HG03045 (cell line): ENCODE results near the gene LDLRAD4.
A peak's percentile ranks its signal among the peaks of the same experiment; 100 is the strongest.
"Not testable (repeated sequence)": the region's sequence is repeated elsewhere in the genome, so short reads cannot be mapped to it uniquely, and the experiment has no call there.

Experiments
- ATAC-seq: cut with Tn5 transposase; IDR thresholded peaks from one replicate; pipeline ENCODE4 v1.9.1; 2021; ENCODE audit warnings: mild to moderate bottlenecking, moderate library complexity; ENCODE audit not compliant: unreplicated experiment

Gene LDLRAD4

GRCh38 chr18:13476312-13476711, 257.8 kb downstream of the LDLRAD4 start:
- not testable (repeated sequence) for ATAC-seq

DNA sequence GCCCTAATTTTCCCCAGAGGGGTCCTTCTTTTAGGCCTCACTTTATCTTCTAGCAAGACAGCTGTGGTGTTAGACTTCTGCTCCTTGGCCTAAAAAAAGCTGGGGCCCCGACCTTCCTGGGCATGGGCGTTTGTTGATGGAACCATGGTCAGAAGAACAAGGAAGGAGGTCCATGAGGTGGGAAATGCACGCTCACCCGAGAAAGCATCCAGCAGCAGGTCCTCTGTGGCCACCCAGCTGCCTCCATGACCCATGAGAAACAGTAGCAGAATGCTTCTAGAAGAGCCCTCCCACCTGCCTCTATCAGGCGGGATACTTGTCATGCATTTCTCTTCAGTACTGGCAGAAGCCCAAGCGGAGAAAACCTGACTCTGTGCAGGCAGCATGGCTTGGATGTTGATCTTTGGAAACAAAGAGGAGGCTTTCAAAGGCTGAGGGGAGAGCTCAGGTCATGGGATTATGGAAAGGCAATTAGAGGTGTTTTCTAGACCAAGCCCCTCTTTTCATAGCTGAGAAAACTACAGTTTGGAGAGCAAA, 258.7 kb downstream of the LDLRAD4 start:
- no peak for ATAC-seq

GRCh38 chr18:13480571-13481255, 262.2 kb downstream of the LDLRAD4 start:
- ATAC-seq = no peak

DNA sequence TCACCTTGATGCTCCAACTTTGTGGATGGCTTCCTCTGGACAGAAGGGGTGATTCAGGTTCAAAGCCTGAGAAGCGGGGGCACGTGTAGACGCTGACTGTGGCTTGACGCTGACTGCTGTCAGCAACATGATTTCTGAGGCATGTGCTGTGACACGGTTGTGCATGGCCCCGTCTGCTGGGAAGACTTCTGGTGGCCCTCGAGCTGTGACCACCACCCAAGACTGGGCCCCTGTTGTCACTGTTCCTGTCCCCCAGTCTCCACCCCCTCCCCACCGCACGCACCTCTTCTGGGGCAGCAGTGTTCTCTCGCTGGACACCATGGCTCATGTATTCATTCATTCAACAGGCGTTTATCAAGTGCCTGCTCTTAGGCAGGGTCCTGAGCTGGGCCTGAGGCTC, 262.8 kb downstream of the LDLRAD4 start:
- no peak for ATAC-seq

- peak; percentile 90 for ATAC-seq
Observed at GRCh38 chr18:13481820-13482617, 263.5 kb downstream of the LDLRAD4 start.

- peak; percentile 30 for ATAC-seq
Observed at GRCh38 chr18:13482618-13482945, 264.0 kb downstream of the LDLRAD4 start.

DNA sequence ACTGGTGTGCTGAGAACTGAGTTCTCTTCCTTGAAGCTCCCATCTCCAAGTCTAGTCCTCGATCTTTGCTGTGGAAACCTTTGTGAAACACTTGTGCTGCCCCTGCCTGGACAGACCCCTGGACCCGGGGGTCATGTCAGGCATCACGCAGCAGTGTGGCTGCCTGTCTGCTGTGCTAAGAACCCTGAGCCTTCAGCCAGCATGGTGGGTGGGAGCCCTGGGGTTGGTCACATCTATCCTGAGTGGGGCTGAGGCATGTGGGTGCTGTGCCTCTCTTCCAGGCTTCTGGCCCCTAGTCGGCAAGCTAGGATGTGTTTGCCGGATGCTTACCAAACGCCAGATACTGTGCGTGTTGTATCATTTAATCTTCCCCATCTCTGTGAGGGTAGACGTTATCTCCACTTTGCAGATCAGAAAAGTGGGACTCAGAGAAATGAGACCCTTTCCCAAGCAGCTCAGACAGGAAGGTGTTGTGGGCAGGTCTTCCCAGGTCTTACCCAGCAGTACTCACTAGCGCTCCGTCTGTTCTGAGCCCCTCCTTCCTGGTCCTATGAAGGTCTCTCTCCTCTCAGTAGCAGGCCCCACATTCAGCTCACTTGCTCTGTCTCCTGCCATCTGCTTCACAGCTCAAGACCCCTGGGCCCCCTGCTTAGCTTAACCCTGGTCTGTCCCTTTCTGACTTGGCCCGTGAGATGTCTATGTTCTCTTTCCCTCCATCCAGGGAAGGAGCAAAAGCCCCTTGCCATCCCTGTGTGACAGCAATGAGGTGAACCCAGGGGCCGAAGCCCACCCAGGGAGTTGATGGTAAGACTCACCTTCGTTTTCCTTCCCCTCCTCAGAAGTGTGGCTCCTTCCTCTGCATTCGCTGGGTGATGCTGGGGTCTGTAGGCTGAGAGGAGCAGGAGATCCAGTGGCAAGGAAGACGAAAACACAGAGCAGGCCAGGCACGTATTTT, 265.0 kb downstream of the LDLRAD4 start:
- ATAC-seq = no peak

- no peak for ATAC-seq
Observed at GRCh38 chr18:13485182-13485581, 266.6 kb downstream of the LDLRAD4 start.

DNA sequence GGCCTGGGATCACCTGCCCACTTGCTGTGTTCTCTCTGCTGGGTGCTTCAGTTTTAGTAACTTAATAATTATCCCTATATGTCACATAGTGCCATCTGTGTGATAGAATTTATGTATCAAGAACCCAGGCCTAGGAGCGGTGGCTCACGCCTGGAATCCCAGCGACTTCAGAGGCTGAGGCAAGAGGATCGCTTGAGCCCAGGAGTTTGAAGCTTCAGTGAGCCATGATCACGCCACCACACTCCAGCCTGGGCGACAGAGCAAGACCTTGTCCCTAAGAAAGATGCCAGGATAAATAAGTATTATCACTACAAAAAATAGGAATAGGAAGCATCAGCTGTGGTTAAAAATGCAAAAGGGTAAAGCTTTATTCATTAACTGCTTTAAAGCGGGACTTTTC, 267.0 kb downstream of the LDLRAD4 start:
- no peak for ATAC-seq

DNA sequence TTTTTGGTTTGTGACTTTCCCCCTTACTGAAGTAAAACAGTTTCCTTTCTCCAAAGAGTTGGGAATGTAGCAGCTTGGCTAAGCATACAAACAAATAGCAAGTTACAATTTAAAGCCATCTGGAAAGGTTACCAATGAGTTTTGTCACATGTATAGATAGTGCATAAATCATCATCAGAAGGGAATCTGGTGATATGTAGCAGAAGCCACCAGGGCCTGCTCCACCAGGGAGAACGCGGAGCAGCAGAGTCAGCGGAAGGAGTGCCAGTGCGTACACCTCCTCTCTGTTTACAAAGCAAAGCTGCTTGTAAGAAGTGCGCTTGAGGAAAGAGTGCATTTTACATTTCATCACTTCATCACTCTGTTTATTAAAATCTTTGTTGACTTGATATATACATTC, 267.7 kb downstream of the LDLRAD4 start:
- no peak for ATAC-seq

GRCh38 chr18:13486686-13487085, 268.1 kb downstream of the LDLRAD4 start:
- ATAC-seq = no peak

DNA sequence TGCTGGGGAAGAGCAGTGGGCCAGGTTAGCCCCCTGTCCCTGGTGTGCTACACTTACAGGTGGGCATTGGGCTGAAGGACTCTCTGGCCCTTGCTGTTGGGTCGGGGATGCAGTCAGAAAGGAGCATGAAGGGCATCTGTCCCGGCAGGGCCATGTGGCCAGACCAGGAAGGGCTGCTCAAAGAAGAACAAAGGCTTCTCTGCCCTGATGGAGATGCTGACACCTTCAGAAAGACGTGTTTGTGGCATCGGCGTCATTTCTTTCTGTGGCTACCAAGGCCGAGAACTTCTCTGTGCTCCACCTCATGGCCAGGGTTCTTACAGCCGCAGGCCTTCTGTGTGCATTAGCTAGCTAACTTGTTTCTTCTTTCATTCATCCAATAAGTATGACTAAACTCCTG, 268.7 kb downstream of the LDLRAD4 start:
- no peak for ATAC-seq

- ATAC-seq = no peak
Observed at GRCh38 chr18:13488281-13488929, 269.8 kb downstream of the LDLRAD4 start.

DNA sequence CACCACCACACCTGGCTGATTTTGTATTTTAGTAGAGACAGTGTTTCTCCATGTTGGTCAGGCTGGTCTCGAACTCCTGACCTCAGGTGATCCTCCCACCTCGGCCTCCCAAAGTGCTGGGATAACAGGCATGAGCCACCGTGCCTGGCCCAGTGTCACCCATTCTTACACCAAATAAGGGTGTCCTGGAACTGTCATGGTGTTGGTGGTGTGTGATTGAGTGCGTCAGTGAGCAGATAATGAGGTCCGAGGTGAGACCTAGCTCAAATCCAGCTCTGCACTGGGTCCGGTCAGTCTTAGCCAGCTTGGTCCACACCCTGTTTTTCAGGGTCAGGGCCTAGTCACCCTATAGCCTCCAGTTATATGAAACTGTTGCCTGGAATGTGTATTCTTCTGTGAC, 270.7 kb downstream of the LDLRAD4 start:
- not testable (repeated sequence) for ATAC-seq

DNA sequence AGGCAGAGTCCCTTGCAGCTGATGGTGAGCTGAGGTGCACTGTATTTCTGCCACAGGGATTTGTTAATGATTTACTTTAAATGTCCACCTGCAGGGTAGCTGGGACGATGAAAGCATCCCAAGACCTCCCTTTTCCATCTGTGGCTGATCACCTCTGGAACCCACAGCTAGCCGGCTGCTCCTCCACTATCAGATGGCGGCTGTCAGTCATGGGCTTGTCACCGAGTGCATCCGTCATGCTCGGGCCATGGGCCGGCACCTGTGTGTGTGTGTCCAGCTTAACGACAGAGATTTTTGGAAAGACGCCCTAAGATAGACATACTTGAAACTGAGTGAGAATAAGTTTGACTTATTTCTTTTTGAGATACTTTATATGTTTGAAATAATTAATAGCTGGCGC, 272.6 kb downstream of the LDLRAD4 start:
- ATAC-seq = no peak

- ATAC-seq = no peak
Observed at GRCh38 chr18:13492314-13492713, 273.8 kb downstream of the LDLRAD4 start.

DNA sequence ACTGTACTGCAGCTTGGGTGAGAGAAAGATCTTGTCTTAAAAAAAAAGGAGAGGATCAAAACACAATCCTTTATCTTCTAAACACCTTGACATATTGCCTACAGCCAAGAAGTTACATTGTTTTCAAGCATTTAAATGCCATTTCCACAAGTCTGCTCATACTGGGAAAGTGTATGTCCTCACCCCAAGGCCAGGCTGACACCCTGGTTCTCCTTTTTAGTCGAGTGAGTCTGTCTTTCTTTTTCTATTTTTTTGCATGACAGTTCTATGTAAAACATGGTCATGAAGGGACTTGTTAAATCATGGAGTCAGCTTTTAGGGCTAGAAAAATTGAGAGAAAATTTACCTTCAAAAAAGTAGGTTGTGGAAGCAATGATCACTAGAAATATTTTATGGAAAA, 274.5 kb downstream of the LDLRAD4 start:
- no peak for ATAC-seq

GRCh38 chr18:13493725-13494124, 275.2 kb downstream of the LDLRAD4 start:
- ATAC-seq = no peak

DNA sequence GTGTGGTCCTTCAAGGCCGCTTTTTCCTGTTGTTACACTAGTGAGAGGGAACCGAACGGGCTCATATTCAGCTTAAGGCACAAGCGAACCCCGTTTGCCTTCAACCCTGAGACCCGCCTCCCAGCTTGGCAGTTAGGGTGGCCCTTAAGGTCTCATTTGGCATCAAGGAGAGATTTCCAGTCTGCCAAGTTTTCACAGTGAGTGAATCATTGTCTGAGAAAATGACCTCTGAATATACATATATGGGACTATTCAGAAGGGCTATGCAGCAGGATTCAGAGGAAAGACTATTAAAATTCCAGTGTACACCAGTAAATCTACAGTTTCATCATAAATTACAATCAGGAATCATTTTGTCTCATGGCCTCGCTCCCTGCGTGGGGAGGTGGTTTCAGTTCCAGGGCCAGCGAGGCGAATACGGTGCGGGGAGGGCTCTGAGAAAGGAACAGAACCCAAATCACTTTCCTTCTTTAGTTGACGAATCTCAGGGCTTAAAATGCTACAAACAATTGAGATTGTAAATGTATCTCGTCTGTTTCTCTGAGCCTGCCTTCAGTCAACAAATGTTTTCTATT, 276.4 kb downstream of the LDLRAD4 start:
- no peak for ATAC-seq

- no peak for ATAC-seq
Observed at GRCh38 chr18:13495961-13496360, 277.4 kb downstream of the LDLRAD4 start.
